AG08396 (cell line): ENCODE results near the gene INTS4.
"Not testable (repeated sequence)": the region's sequence is repeated elsewhere in the genome, so short reads cannot be mapped to it uniquely, and the experiment has no call there.

Experiments
- DNase-seq: peaks from one replicate; pipeline ENCODE4 v3.0.0; 2012; ENCODE audit warnings: low spot score, mixed read lengths

INTS4 gene

GRCh38 chr11:77876045-77876444, 118.4 kb downstream of the INTS4 start:
- no peak for DNase-seq

- DNase-seq: no peak
Observed at GRCh38 chr11:77874206-77874605, 120.3 kb downstream of the INTS4 start.

GRCh38 chr11:77873345-77873744, 121.1 kb downstream of the INTS4 start:
- no peak for DNase-seq

DNA sequence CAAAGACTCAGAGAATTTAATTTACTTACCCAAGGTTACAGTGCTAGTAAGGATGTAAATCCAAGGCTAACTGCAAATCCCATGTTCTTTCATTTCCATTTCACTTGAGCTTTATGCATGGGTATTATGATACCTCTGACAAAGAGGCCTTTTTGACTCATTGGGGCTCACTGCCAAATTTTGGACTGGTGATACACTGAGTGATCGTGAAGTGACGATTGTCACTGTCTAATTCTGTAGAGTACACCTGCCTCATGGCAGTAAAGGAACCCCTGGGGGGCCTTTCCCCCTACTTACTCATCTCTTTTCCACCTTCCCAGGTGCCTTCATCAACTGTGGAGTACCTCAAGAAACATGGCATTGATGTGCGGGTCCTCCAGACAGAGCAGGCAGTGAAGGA, 122.6 kb downstream of the INTS4 start:
- no peak for DNase-seq

GRCh38 chr11:77868744-77869143, 125.7 kb downstream of the INTS4 start:
- no peak for DNase-seq

DNA sequence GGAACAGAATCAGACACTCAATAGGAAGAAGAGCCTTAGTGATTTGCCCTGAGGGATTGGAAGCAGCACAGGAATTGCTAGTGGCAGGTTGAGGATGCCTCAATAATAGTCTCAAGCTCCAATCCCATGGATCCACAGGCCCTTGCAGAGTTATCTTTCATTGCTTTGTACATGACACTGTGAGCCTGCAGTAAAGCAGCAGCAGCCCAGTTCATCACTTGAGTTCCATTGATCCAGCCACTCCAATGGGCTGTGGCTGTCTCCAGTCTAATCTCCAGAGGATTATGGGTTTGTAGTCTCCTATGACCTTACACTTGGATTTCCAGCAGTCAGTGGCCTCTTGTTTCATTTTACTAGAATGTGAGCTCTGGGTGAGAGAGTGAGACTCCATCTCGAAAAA, 128.1 kb downstream of the INTS4 start:
- no peak for DNase-seq

DNA sequence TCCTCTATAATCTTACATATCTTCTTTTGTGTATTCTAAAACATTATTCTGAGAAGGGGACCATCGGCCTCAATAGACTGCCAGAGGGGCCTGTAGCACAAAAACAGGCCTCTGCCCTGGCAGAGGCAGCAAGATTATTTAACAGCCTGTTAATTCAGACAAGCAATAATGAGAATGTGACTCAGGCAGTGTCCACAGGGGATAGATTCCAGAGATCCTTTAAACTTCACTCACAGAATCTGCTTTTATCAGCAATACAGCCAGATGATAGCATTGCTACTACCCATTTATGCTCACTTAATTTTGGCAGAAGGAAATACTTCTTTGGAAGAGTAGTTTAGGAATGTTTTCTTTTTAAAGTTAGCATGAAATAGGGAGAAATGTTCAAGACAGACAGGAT, 128.7 kb downstream of the INTS4 start:
- no peak for DNase-seq

- not testable (repeated sequence) for DNase-seq
Observed at GRCh38 chr11:77861444-77861843, 133.0 kb downstream of the INTS4 start.

- DNase-seq: not testable (repeated sequence)
Observed at GRCh38 chr11:77857906-77858457, 136.5 kb downstream of the INTS4 start.

DNA sequence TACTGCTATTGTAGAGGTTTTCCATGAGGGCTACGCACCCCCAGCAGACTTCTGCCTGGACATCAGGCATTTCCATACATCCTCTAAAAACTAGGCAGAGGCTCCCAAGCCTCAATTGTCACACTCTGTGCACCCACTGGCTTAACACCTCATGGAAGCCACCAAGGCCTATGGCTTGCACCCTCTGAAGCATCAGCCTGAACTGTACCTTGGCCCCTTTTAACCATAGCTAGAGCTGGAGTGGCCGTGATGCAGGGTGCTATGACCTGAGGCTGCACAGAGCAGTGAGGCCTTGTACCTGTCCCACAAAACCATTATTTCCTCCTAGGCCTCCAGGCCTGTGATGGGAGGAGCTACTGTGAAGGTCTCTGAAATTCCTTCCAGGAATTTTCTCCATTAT, 139.6 kb downstream of the INTS4 start:
- DNase-seq: no peak

GRCh38 chr11:77851503-77851902, 143.0 kb downstream of the INTS4 start:
- DNase-seq: no peak

- DNase-seq: not testable (repeated sequence)
Observed at GRCh38 chr11:77843700-77844099, 150.8 kb downstream of the INTS4 start.

- DNase-seq: no peak
Observed at GRCh38 chr11:77842441-77843121, 151.9 kb downstream of the INTS4 start.

DNA sequence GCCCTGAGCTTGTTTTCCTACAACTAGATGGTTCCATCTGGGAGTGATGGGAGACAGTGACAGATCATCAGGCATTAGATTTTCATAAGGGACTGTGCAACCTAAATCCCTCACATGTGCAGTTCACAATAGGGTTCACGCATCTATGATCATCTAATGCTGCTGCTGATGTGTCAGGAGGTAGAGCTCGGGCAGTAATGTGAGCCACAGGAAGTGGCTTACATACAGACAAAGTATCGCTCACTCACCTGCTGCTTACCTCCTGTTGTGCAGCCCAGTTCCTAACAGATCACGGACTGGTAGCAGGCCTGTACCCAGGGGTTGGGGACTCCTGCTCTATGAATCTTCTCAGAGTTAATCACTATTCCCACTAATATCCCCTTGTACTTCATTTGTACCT, 161.2 kb downstream of the INTS4 start:
- DNase-seq: no peak

DNA sequence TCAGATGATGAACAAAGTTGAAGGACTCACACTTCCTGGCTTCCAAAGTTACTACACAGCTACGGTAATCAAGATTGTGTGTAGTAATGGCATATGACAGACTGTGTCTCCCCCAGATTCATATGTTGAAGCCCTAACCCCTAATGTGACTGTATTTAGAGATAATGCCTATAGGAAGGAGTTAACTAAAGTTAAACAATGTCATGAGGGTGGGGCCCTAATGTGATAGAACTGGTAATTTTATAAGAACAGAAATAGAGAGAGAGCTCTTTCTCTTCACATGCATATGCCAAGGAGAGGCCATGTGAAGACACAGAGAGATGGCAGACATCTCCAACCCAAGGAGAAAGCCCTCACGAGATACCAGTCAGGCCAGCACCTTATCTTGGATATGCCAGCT, 165.5 kb downstream of the INTS4 start:
- DNase-seq: no peak
